ENCODE measurements around the gene CD300LF.

- no peak for TF ChIP-seq CTCF (IDR thresholded peaks at IDR 0.05)
- no peak for TF ChIP-seq POLR2A (IDR thresholded peaks at IDR 0.05)
These were observed 32.5 kb downstream of the CD300LF start for GRCh38 chr17:74680213-74680612.
